H1 (cell line): Measurements from ENCODE around the gene EIF4E. TPM values are rescaled to one million over a fixed set of nuclear protein-coding genes. Genes with fewer than 3 reads are reported as not detected.

Experiments used
- CTCF ChIA-PET: fragments of 300-600 bp; sonication (Branson Sonifier 250); formaldehyde crosslinking; loops from one replicate; lab custom pipeline; 2021; ENCODE audit not compliant: partially characterized antibody; lab: Charles Lee
- POLR2A ChIA-PET: fragments of 300-600 bp; sonication (Branson Sonifier 250); formaldehyde crosslinking; loops from one replicate; lab custom pipeline; 2021; ENCODE audit warnings: inconsistent platforms; ENCODE audit not compliant: partially characterized antibody; lab: Charles Lee
- DNase-seq, 2 experiments: peaks; one replicate each; pipeline versions ENCODE4 v3.0.0 to v3.0.0-alpha.2; 2010 to 2022; ENCODE audit warnings: low spot score in 2 of 2, low read depth in 1 of 2, mixed read lengths in 1 of 2
- FAIRE-seq: peaks from 2 replicates; lab custom pipeline; 2011; peaks lifted over from hg19 to GRCh38; lab: Jason Lieb, UNC
- H2AFZ ChIP-seq: 2 replicates; pipeline ENCODE4 v1.8.1; 2012; ENCODE audit warnings: low read length, inconsistent platforms
- H2AK5ac ChIP-seq: 2 replicates; pipeline ENCODE4 v1.6.1; 2013; ENCODE audit warnings: low read depth, low read length
- H2BK120ac ChIP-seq: replicated peaks from 2 replicates; pipeline ENCODE3; 2013; ENCODE audit warnings: low read depth, low read length, inconsistent platforms
- H2BK12ac ChIP-seq: 2 replicates; pipeline ENCODE4 v1.6.1; 2013; ENCODE audit warnings: low read depth, low read length
- H2BK15ac ChIP-seq: 2 replicates; pipeline ENCODE4 v1.6.1; 2013; ENCODE audit warnings: low read length
- H2BK20ac ChIP-seq: 2 replicates; pipeline ENCODE4 v1.6.1; 2013; ENCODE audit warnings: low read length
- H2BK5ac ChIP-seq: 2 replicates; pipeline ENCODE4 v1.6.1; 2013; ENCODE audit warnings: low read depth, low read length
- H3K14ac ChIP-seq: 2 replicates; pipeline ENCODE4 v1.6.1; 2013; ENCODE audit warnings: inconsistent platforms; ENCODE audit not compliant: insufficient read length
- H3K18ac ChIP-seq: 2 replicates; pipeline ENCODE4 v1.6.1; 2013; ENCODE audit warnings: low read length; ENCODE audit errors: extremely low read depth
- H3K23ac ChIP-seq: 2 replicates; pipeline ENCODE4 v1.6.1; 2013; ENCODE audit warnings: inconsistent platforms; ENCODE audit not compliant: insufficient read length
- H3K23me2 ChIP-seq: 2 replicates; pipeline ENCODE4 v1.6.1; 2013; ENCODE audit warnings: low read depth, low read length
- H3K27ac ChIP-seq: 2 replicates; pipeline ENCODE4 v1.6.1; 2011; ENCODE audit warnings: low read depth, low read length, inconsistent platforms
- H3K27me3 ChIP-seq, 4 experiments: replicated peaks in 1 of 4; 1 replicate in 1 of 4; 2 replicates in 3 of 4; pipeline versions ENCODE4 v1.6.1 to v1.8.1; 2011 to 2013; ENCODE audit warnings: low read length in 3 of 4, mild to moderate bottlenecking in 3 of 4, inconsistent platforms in 2 of 4, mixed read lengths in 2 of 4, moderate library complexity in 1 of 4; ENCODE audit not compliant: control insufficient read depth in 3 of 4, insufficient read depth in 3 of 4; ENCODE audit errors: extremely low read depth in 1 of 4
- H3K36me3 ChIP-seq, 4 experiments: 2 replicates each; pipeline versions ENCODE4 v1.6.1 to v1.8.1; 2011 to 2013; ENCODE audit warnings: mild to moderate bottlenecking in 4 of 4, low read length in 3 of 4, moderate library complexity in 2 of 4, control low read depth in 1 of 4, inconsistent platforms in 1 of 4; ENCODE audit not compliant: insufficient read depth in 4 of 4, control insufficient read depth in 2 of 4
- H3K4ac ChIP-seq: replicated peaks from 2 replicates; pipeline ENCODE3; 2013; ENCODE audit warnings: low read length, low read depth, mixed read lengths, inconsistent platforms; ENCODE audit not compliant: insufficient read length
- H3K4me1 ChIP-seq, 4 experiments: replicated peaks in 1 of 4; 1 replicate in 1 of 4; 2 replicates in 3 of 4; pipeline versions ENCODE4 v1.6.1 to v1.8.1; 2011 to 2013; ENCODE audit warnings: low read length in 3 of 4, inconsistent platforms in 2 of 4, mixed read lengths in 1 of 4; ENCODE audit not compliant: insufficient read depth in 4 of 4, control insufficient read depth in 3 of 4
- H3K4me2 ChIP-seq, 2 experiments: 2 replicates each; pipeline versions ENCODE4 v1.6.1 to v1.8.1; 2011 to 2013; ENCODE audit warnings: low read depth in 2 of 2, low read length in 2 of 2, control low read depth in 1 of 2, inconsistent platforms in 1 of 2, mild to moderate bottlenecking in 1 of 2; ENCODE audit not compliant: insufficient read depth in 1 of 2
- H3K4me3 ChIP-seq, 4 experiments: fragments of 200-600, 300-600 bp in 1 of 4; sonication (generic), shearing (Covaris generic), sonication (Bioruptor Twin) in 1 of 4; 2 replicates each; pipeline versions ENCODE4 v1.5.1 to v1.8.1; 2011 to 2016; ENCODE audit warnings: low read length in 4 of 4, low read depth in 3 of 4, control low read depth in 2 of 4, inconsistent platforms in 2 of 4, mild to moderate bottlenecking in 2 of 4, mixed read lengths in 1 of 4, moderate library complexity in 1 of 4; ENCODE audit not compliant: insufficient read depth in 2 of 4; ENCODE audit errors: extremely low read depth in 1 of 4
- H3K56ac ChIP-seq: replicated peaks from 2 replicates; pipeline ENCODE3; 2013; ENCODE audit warnings: low read depth, mild to moderate bottlenecking, mixed read lengths, low read length, inconsistent platforms; ENCODE audit not compliant: insufficient read length
- H3K79me1 ChIP-seq: 2 replicates; pipeline ENCODE4 v1.6.1; 2013; ENCODE audit warnings: low read depth, low read length, control low read depth
- H3K79me2 ChIP-seq, 2 experiments: 2 replicates each; pipeline versions ENCODE4 v1.6.1 to v1.8.1; 2012 to 2013; ENCODE audit warnings: low read length in 2 of 2, mild to moderate bottlenecking in 2 of 2, inconsistent platforms in 1 of 2; ENCODE audit not compliant: insufficient read depth in 2 of 2, control insufficient read depth in 1 of 2
- H3K9ac ChIP-seq, 4 experiments: replicated peaks in 1 of 4; 1 replicate in 1 of 4; 2 replicates in 3 of 4; pipeline versions ENCODE4 v1.6.1 to v1.8.1; 2011 to 2013; ENCODE audit warnings: low read depth in 3 of 4, low read length in 3 of 4, control low read depth in 2 of 4, mild to moderate bottlenecking in 2 of 4, moderate library complexity in 2 of 4, inconsistent platforms in 1 of 4; ENCODE audit errors: extremely low read depth in 1 of 4
- H3K9me3 ChIP-seq, 2 experiments: 2 replicates each; pipeline versions ENCODE4 v1.6.1 to v1.8.1; 2012 to 2013; ENCODE audit warnings: mild to moderate bottlenecking in 2 of 2, moderate library complexity in 2 of 2, control low read depth in 1 of 2, inconsistent platforms in 1 of 2, low read depth in 1 of 2, low read length in 1 of 2, mixed read lengths in 1 of 2; ENCODE audit not compliant: insufficient read depth in 2 of 2
- H4K20me1 ChIP-seq, 2 experiments: replicated peaks in 1 of 2; 2 replicates each; pipeline versions ENCODE3 to v1.8.1; 2011 to 2013; ENCODE audit warnings: inconsistent platforms in 2 of 2, low read length in 2 of 2, mild to moderate bottlenecking in 1 of 2; ENCODE audit not compliant: insufficient read depth in 2 of 2, control insufficient read depth in 1 of 2
- H4K5ac ChIP-seq: 2 replicates; pipeline ENCODE4 v1.6.1; 2013; ENCODE audit warnings: low read length, low read depth, mixed read lengths, inconsistent platforms; ENCODE audit not compliant: insufficient read length
- H4K8ac ChIP-seq: 2 replicates; pipeline ENCODE4 v1.8.0; 2013; ENCODE audit warnings: mild to moderate bottlenecking, moderate library complexity, low read length, inconsistent platforms; ENCODE audit not compliant: insufficient read depth; ENCODE audit errors: extremely low read depth
- H4K91ac ChIP-seq: replicated peaks from 2 replicates; pipeline ENCODE3; 2013; ENCODE audit warnings: low read length, mixed read lengths, inconsistent platforms; ENCODE audit not compliant: insufficient read length
- CBX8 ChIP-seq: fragments of 300-800, 300-1000 bp; sonication (generic); IDR thresholded peaks from 2 replicates; pipeline ENCODE4 v1.7.1; 2016; ENCODE audit warnings: low read depth, low read length, borderline replicate concordance
- CHD1 ChIP-seq: IDR thresholded peaks from 2 replicates; pipeline ENCODE4 v1.6.1; 2012; ENCODE audit warnings: low read depth, low read length, improper control_type of control experiment
- EP300 ChIP-seq, 2 experiments: IDR thresholded peaks; 1 replicate in 1 of 2; 2 replicates in 1 of 2; pipeline ENCODE4 v1.6.1; 2011 to 2012; ENCODE audit warnings: low read depth in 2 of 2, low read length in 2 of 2, mild to moderate bottlenecking in 2 of 2, borderline replicate concordance in 1 of 2, inconsistent platforms in 1 of 2, moderate library complexity in 1 of 2
- EZH2 ChIP-seq: fragments of 200-600 bp; sonication (generic); IDR thresholded peaks from 2 replicates; pipeline ENCODE4 v1.7.1; 2012; ENCODE audit warnings: low read depth, mild to moderate bottlenecking, moderate library complexity, low read length, inconsistent platforms; ENCODE audit not compliant: severe bottlenecking
- HDAC6 ChIP-seq: IDR thresholded peaks from one replicate; pipeline ENCODE4 v1.7.1; 2012; ENCODE audit warnings: low read depth, mild to moderate bottlenecking, inconsistent platforms, low read length, moderate library complexity
- JUND ChIP-seq: IDR thresholded peaks from 2 replicates; pipeline ENCODE4 v1.6.1; 2011; ENCODE audit warnings: mild to moderate bottlenecking, improper control_type of control experiment, low read length
- PHF8 ChIP-seq: fragments of 200-600 bp; sonication (generic); conservative IDR thresholded peaks from 2 replicates; pipeline ENCODE4 v1.7.1; 2012; ENCODE audit warnings: low read depth, mild to moderate bottlenecking, inconsistent platforms, low read length, moderate library complexity
- SIN3A ChIP-seq, 2 experiments: IDR thresholded peaks in 1 of 2; conservative IDR thresholded peaks in 1 of 2; 2 replicates each; pipeline ENCODE4 v1.6.1; 2011 to 2012; ENCODE audit warnings: low read length in 2 of 2, improper control_type of control experiment in 1 of 2, low read depth in 1 of 2, mild to moderate bottlenecking in 1 of 2
- SUZ12 ChIP-seq: fragments of 200-600 bp; sonication (generic); IDR thresholded peaks from 2 replicates; pipeline ENCODE4 v1.6.1; 2012; ENCODE audit warnings: mild to moderate bottlenecking, inconsistent platforms, low read length, moderate library complexity, mixed read lengths
- TBP ChIP-seq: IDR thresholded peaks from 2 replicates; pipeline ENCODE4 v1.6.1; 2011; ENCODE audit warnings: low read depth, low read length, improper control_type of control experiment
- TEAD4 ChIP-seq: IDR thresholded peaks from 2 replicates; pipeline ENCODE4 v1.6.1; 2012; ENCODE audit warnings: low read depth, low read length, inconsistent platforms, mixed read lengths
- WGBS, 2 experiments: shearing (Covaris generic) in 1 of 2; methylation state at CpG; one replicate each; pipeline versions ENCODE4 v1.1.6 to v1.1.7; 2013 to 2015; ENCODE audit warnings: low lambda C conversion rate in 2 of 2, mixed read lengths in 2 of 2, inconsistent platforms in 1 of 2, low coverage in 1 of 2, missing lambda C conversion rate in 1 of 2; ENCODE audit not compliant: insufficient replicate concordance in 2 of 2, insufficient coverage in 1 of 2, insufficient read length in 1 of 2; ENCODE audit errors: extremely low coverage in 1 of 2, missing lambda C conversion rate in 1 of 2; 5-methylcytosine and 5-hydroxymethylcytosine counted together
- polyA plus RNA-seq, 7 experiments: library from polyadenylated mRNA; depleted of rRNA in 3 of 7; stranded (reverse) in 5 of 7; unstranded in 2 of 7; fragments of >200 nt in 5 of 7; fragments of 200-250 nt in 2 of 7; gene quantifications; 1 replicate in 5 of 7; 2 replicates in 1 of 7; 4 replicates in 1 of 7; pipeline versions ENCODE4 v1.2.1 to v1.2.3, GENCODE V29; 2011 to 2013; ENCODE audit warnings: missing spikeins in 2 of 7, mixed read lengths in 2 of 7
- total RNA-seq: library from RNA; stranded (reverse); fragmentation: NEBNext Ultra II Directional; extraction: Animal tissue kit (Norgen Biotek cat#: 25700); gene quantifications from 2 replicates; pipeline ENCODE4 v1.2.1, GENCODE V29; 2021
- TF ChIP-seq, protein P1 (sequence below): IDR thresholded peaks from 2 replicates; pipeline ENCODE4 v1.6.1; 2011; ENCODE audit warnings: low read depth, mild to moderate bottlenecking, low read length; ENCODE audit not compliant: insufficient read depth
- TF ChIP-seq, protein P2 (sequence below): IDR thresholded peaks from 2 replicates; pipeline ENCODE4 v1.6.1; 2012; ENCODE audit warnings: inconsistent platforms

Gene EIF4E
- total and polyA plus RNA-seq, 2 of the 8 experiments (the other 6 are each of a cell fraction or from before 2014, with no cell fraction given), result 59.6 to 185 TPM

DNA sequence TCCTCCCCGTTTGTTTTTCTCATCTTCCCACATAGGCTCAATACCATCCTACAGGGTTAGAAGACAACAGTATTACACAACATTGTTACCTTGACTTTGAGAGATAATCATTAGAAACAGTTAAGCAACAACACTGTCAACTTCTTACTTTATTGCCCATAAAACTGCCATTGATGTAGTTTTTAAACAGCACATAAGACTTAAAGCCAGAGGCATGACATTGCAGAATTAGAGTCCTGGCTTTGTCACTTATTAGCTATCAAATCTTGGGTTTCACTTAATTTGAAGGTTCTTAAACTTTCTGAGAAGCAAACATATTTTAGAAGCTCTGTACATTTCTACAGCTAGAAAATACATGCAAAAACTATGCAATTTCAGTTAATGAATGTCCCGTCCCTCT lies 41.8 kb downstream of the EIF4E start:
- 97% methylated on average over 2 of the region's 2 CpGs; no CpG with 5 or more reads in 1 of the 2 experiments for WGBS, 2 experiments
- Histone ChIP-seq H3K56ac (no peak overlapping the region), H3K4me1 (no peaks in the 10 kb centered on the region), H3K4ac (no peak overlapping the region), H3K4me2 (no peak overlapping the region), H3K23ac (no peak overlapping the region), H4K91ac (no peak overlapping the region), H4K8ac (no peak overlapping the region), H3K18ac (no peak overlapping the region), H3K23me2 (no peaks in the 10 kb centered on the region), H2BK20ac (no peak overlapping the region), H3K9me3 (no peaks in the 10 kb centered on the region; a peak in 1 of 4 replicates), H2BK5ac (no peak overlapping the region), H4K5ac (no peak overlapping the region), H3K27ac (no peak overlapping the region), H3K4me3 (no peak overlapping the region), H2AK5ac (no peak overlapping the region), H2BK12ac (no peak overlapping the region), H4K20me1 (peaks cover 0 to 2% of the 10 kb centered on the region in 2 experiments), H2AFZ (no peak overlapping the region), H3K36me3 (peaks cover 16 to 81% (median 43%) of the 10 kb centered on the region in 4 experiments), H3K79me2 (peaks cover 0 to 21% of the 10 kb centered on the region in 2 experiments; a peak in 2 of 4 replicates), H2BK120ac (no peak overlapping the region), H3K27me3 (no peaks in the 10 kb centered on the region), H3K79me1 (peaks cover 5% of the 10 kb centered on the region; the same call in 1 of the 2 replicates), H2BK15ac (no peak overlapping the region), H3K14ac (no peak overlapping the region), H3K9ac (no peak overlapping the region)
- ChIA-PET POLR2A (interaction anchor here (1.3 kb wide), 1 partner anchor 41 kb away, joined by 3 read pairs; the partner anchor contains the start of gene EIF4E), CTCF (interaction anchor here (0.7 to 1.5 kb wide), 5 partner anchors 18 to 490 kb away, joined by 3 to 4 read pairs (median 3); no protein-coding TSS in a partner anchor)
- FAIRE-seq, result peak; percentile 42
- no peak for DNase-seq
- TF ChIP-seq EZH2 (no peak), EP300 (IDR thresholded peaks at IDR 0.05; ENCODE audit: borderline replicate concordance in 1 of 2, low read depth in 2 of 2, low read length in 2 of 2) (no peak), CBX8 (no peak), PHF8 (no peak), SIN3A (conservative IDR thresholded peaks at IDR 0.05 in 1 of 2, IDR thresholded peaks at IDR 0.05 in 1 of 2; ENCODE audit: low read depth in 1 of 2, low read length in 2 of 2) (no peak), CHD1 (no peak), TEAD4 (no peak), JUND (no peak), SUZ12 (no peak), TBP (no peak), HDAC6 (no peak)
- TF ChIP-seq, protein P1, sequence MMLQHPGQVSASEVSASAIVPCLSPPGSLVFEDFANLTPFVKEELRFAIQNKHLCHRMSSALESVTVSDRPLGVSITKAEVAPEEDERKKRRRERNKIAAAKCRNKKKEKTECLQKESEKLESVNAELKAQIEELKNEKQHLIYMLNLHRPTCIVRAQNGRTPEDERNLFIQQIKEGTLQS, result no peak
- TF ChIP-seq, protein P2, sequence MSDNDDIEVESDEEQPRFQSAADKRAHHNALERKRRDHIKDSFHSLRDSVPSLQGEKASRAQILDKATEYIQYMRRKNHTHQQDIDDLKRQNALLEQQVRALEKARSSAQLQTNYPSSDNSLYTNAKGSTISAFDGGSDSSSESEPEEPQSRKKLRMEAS, result no peak
